A549 (cell line): ENCODE measurements around the gene GPBP1L1. TPM values are rescaled to one million over a fixed set of nuclear protein-coding genes. Genes with fewer than 3 reads are reported as not detected.
"Not testable (repeated sequence)": the region's sequence is repeated elsewhere in the genome, so short reads cannot be mapped to it uniquely, and the experiment has no call there.

ENCODE experiments used
- ATAC-seq, 2 experiments: fragments of 200-7000 bp in 1 of 2; fragments of >200 bp in 1 of 2; cut with Nextera tagmentation in 1 of 2; cut with Tn5 transposase in 1 of 2; 3 replicates each; pipeline versions ENCODE4 v1.8.0 to v1.9.1; 2018 to 2020; ENCODE audit warnings: mild to moderate bottlenecking in 1 of 2, moderate library complexity in 1 of 2
- CTCF ChIA-PET: fragments of 300-600 bp; sonication (Branson Sonifier 250); formaldehyde crosslinking; extraction: SDS; loops from one replicate; lab custom pipeline; 2021; ENCODE audit warnings: antibody characterized with exemption, inconsistent platforms; lab: Yijun Ruan, JAX
- POLR2A ChIA-PET: fragments of 350-600 bp; formaldehyde crosslinking; extraction: SDS; loops from one replicate; lab custom pipeline; 2021; ENCODE audit warnings: antibody characterized with exemption, inconsistent platforms; lab: Yijun Ruan, JAX
- DNase-seq, 2 experiments: peaks; one replicate each; pipeline versions ENCODE4 v3.0.0 to v3.0.0-alpha.2; 2011 to 2016; ENCODE audit warnings: low read depth in 1 of 2, low spot score in 1 of 2
- FAIRE-seq: peaks from 2 replicates; lab custom pipeline; 2011; peaks lifted over from hg19 to GRCh38; lab: Jason Lieb, UNC
- H3K27ac ChIP-seq, 2 experiments: fragments of >200 bp; sonication (Bioruptor Twin); formaldehyde crosslinking; 3 replicates each; pipeline ENCODE4 v1.5.1; 2016 to 2017
- H3K4me1 ChIP-seq: fragments of >200 bp; sonication (Bioruptor Twin); formaldehyde crosslinking; 3 replicates; pipeline ENCODE4 v1.6.1; 2016
- H3K4me2 ChIP-seq: fragments of >200 bp; sonication (Bioruptor Twin); formaldehyde crosslinking; 3 replicates; pipeline ENCODE4 v1.6.1; 2016
- H3K4me3 ChIP-seq: fragments of >200 bp; sonication (Bioruptor Twin); formaldehyde crosslinking; 3 replicates; pipeline ENCODE4 v1.5.1; 2016
- H3K9me3 ChIP-seq: fragments of >200 bp; sonication (Bioruptor Twin); formaldehyde crosslinking; 3 replicates; pipeline ENCODE4 v1.6.1; 2016
- ATOH8 ChIP-seq: fragments of 250-450 bp; sonication (Bioruptor Pico); IDR thresholded peaks from 2 replicates; pipeline ENCODE4 v1.5.0; 2020; ENCODE audit warnings: low read depth, mild to moderate bottlenecking, moderate library complexity
- BHLHE40 ChIP-seq: IDR thresholded peaks from 2 replicates; pipeline ENCODE4 v1.6.1; 2012; ENCODE audit warnings: low read depth, low read length, inconsistent platforms
- E2F6 ChIP-seq: IDR thresholded peaks from 2 replicates; pipeline ENCODE4 v1.6.1; 2012; ENCODE audit warnings: low read depth, borderline replicate concordance
- EHMT2 ChIP-seq: fragments of 200-600 bp; sonication (generic); IDR thresholded peaks from 2 replicates; pipeline ENCODE4 v1.6.1; 2016; ENCODE audit warnings: antibody characterized with exemption, low read depth, mild to moderate bottlenecking, moderate library complexity
- EP300 ChIP-seq, 2 experiments: fragments of >200 bp; sonication (Bioruptor Twin); formaldehyde crosslinking; IDR thresholded peaks; 2 replicates in 1 of 2; 3 replicates in 1 of 2; pipeline ENCODE4 v1.6.1; 2016 to 2017
- FOSB ChIP-seq: fragments of 250-450 bp; sonication (Bioruptor Pico); IDR thresholded peaks from 2 replicates; pipeline ENCODE4 v1.5.0; 2020; ENCODE audit warnings: mild to moderate bottlenecking, moderate library complexity
- FOXS1 ChIP-seq: fragments of 250-450 bp; sonication (Bioruptor Pico); IDR thresholded peaks from 2 replicates; pipeline ENCODE4 v1.5.0; 2020; ENCODE audit warnings: mild to moderate bottlenecking, moderate library complexity
- GATA3 ChIP-seq: IDR thresholded peaks from 2 replicates; pipeline ENCODE4 v1.6.1; 2012; ENCODE audit warnings: borderline replicate concordance
- HOXB13 ChIP-seq: fragments of 250-450 bp; sonication (Bioruptor Pico); IDR thresholded peaks from 2 replicates; pipeline ENCODE4 v1.5.0; 2020; ENCODE audit warnings: low read depth, mild to moderate bottlenecking, moderate library complexity
- JUN ChIP-seq, 2 experiments: fragments of >200 bp; sonication (Bioruptor Twin); formaldehyde crosslinking; IDR thresholded peaks; 2 replicates in 1 of 2; 3 replicates in 1 of 2; pipeline ENCODE4 v1.6.1; 2016 to 2017
- KDM1A ChIP-seq: fragments of 200-600 bp; sonication (generic); IDR thresholded peaks from 2 replicates; pipeline ENCODE4 v1.6.1; 2016; ENCODE audit warnings: low read depth, mild to moderate bottlenecking
- MAX ChIP-seq: IDR thresholded peaks from 2 replicates; pipeline ENCODE4 v1.6.1; 2012
- MAZ ChIP-seq: fragments of 150-350 bp; IDR thresholded peaks from 2 replicates; pipeline ENCODE4 v1.6.1; 2014; ENCODE audit warnings: antibody characterized with exemption, low read depth, low read length, borderline replicate concordance
- NFE2L2 ChIP-seq: fragments of 150-350 bp; conservative IDR thresholded peaks from 2 replicates; pipeline ENCODE4 v1.6.1; 2014; ENCODE audit warnings: low read length
- POLR2A ChIP-seq: IDR thresholded peaks from 2 replicates; pipeline ENCODE4 v1.6.1; 2012; ENCODE audit warnings: mild to moderate bottlenecking, low read length
- POLR2AphosphoS2 ChIP-seq: conservative IDR thresholded peaks from 2 replicates; pipeline ENCODE4 v1.6.1; 2012; ENCODE audit warnings: low read length, improper control_type of control experiment, inconsistent platforms
- RAD21 ChIP-seq, 2 experiments: fragments of >200 bp in 1 of 2; sonication (Bioruptor Twin) in 1 of 2; formaldehyde crosslinking in 1 of 2; IDR thresholded peaks in 1 of 2; conservative IDR thresholded peaks in 1 of 2; 2 replicates in 1 of 2; 3 replicates in 1 of 2; pipeline ENCODE4 v1.6.1; 2012 to 2018; ENCODE audit warnings: inconsistent platforms in 1 of 2
- RARB ChIP-seq: fragments of 250-450 bp; sonication (Bioruptor Pico); IDR thresholded peaks from 2 replicates; pipeline ENCODE4 v1.8.0; 2021; ENCODE audit warnings: mild to moderate bottlenecking, moderate library complexity
- RFX5 ChIP-seq: fragments of 450-650 bp; IDR thresholded peaks from 2 replicates; pipeline ENCODE4 v1.7.1; 2014; ENCODE audit warnings: antibody characterized with exemption, mild to moderate bottlenecking, moderate library complexity
- SMC3 ChIP-seq: fragments of >200 bp; sonication (Bioruptor Twin); formaldehyde crosslinking; IDR thresholded peaks from 3 replicates; pipeline ENCODE4 v1.6.1; 2018; ENCODE audit warnings: inconsistent platforms
- SREBF2 ChIP-seq: fragments of 450-650 bp; IDR thresholded peaks from 2 replicates; pipeline ENCODE4 v1.6.1; 2014; ENCODE audit warnings: mild to moderate bottlenecking, moderate library complexity
- TFCP2L1 ChIP-seq: fragments of 250-450 bp; sonication (Bioruptor Pico); IDR thresholded peaks from 2 replicates; pipeline ENCODE4 v1.5.0; 2021; ENCODE audit warnings: mild to moderate bottlenecking
- TP53 ChIP-seq: fragments of 250-450 bp; sonication (Bioruptor Pico); IDR thresholded peaks from 2 replicates; pipeline ENCODE4 v1.5.0; 2021; ENCODE audit warnings: mild to moderate bottlenecking, moderate library complexity
- ZC3H11A ChIP-seq: fragments of 450-650 bp; IDR thresholded peaks from 2 replicates; pipeline ENCODE4 v1.6.1; 2014; ENCODE audit warnings: antibody characterized with exemption, mild to moderate bottlenecking
- ZNF302 ChIP-seq: fragments of 250-450 bp; sonication (Bioruptor Pico); IDR thresholded peaks from 2 replicates; pipeline ENCODE4 v1.9.0; 2021; ENCODE audit warnings: inconsistent platforms, mild to moderate bottlenecking, moderate library complexity
- WGBS: methylation state at CpG from one replicate; pipeline ENCODE4 v1.1.6; 2017; ENCODE audit errors: missing lambda C conversion rate; 5-methylcytosine and 5-hydroxymethylcytosine counted together
- polyA plus RNA-seq, 4 experiments: library from polyadenylated mRNA; depleted of rRNA in 3 of 4; stranded (reverse); fragments of >200 nt; fragmentation: RNase III in 1 of 4; extraction: RNeasy Plus Mini Kit Qiagen cat#74134 plus additional on column Dnase treatment in 1 of 4; gene quantifications; 2 replicates in 3 of 4; 3 replicates in 1 of 4; pipeline ENCODE4 v1.2.3, GENCODE V29; 2011 to 2017
- TF ChIP-seq, protein P1 (sequence below): fragments of 150-350 bp; IDR thresholded peaks from 2 replicates; pipeline ENCODE4 v1.6.1; 2014; ENCODE audit warnings: low read depth, mild to moderate bottlenecking, low read length

The GPBP1L1 gene
- polyA plus RNA-seq, 2 of the 4 experiments (the other 2 are of a cell fraction): 50.9 to 74.0 TPM

- TF ChIP-seq MAX (no peak), TFCP2L1 (CRISPR knock-in tag) (no peak), TP53 (CRISPR knock-in tag) (no peak), EP300 (IDR thresholded peaks at IDR 0.05) (no peak), SMC3 (no peak), POLR2AphosphoS2 (no peak), NFE2L2 (no peak), RARB (no peak), HOXB13 (CRISPR knock-in tag) (no peak), RAD21 (conservative IDR thresholded peaks at IDR 0.05 in 1 of 2, IDR thresholded peaks at IDR 0.05 in 1 of 2) (no peak)
Measured at GRCh38 chr1:45713711-45714110, 27.4 kb upstream of the GPBP1L1 start (continued).

- H3K4me1 ChIP-seq: no peaks in the 10 kb centered on the region
- POLR2A ChIA-PET: no interaction called here
- WGBS: 100% methylated on average over 1 of the region's 1 CpG
- TF ChIP-seq RFX5 (no peak), KDM1A (no peak), FOXS1 (CRISPR knock-in tag) (no peak), GATA3 (no peak), ZNF302 (CRISPR knock-in tag) (no peak), RAD21 (conservative IDR thresholded peaks at IDR 0.05 in 1 of 2, IDR thresholded peaks at IDR 0.05 in 1 of 2) (no peak), FOSB (CRISPR knock-in tag) (no peak), TP53 (CRISPR knock-in tag) (no peak), ZC3H11A (no peak), BHLHE40 (no peak), JUN (IDR thresholded peaks at IDR 0.05) (no peak), POLR2A (no peak), ATOH8 (no peak), MAZ (no peak), EHMT2 (no peak), SREBF2 (no peak), MAX (no peak)
- TF ChIP-seq, protein P1, sequence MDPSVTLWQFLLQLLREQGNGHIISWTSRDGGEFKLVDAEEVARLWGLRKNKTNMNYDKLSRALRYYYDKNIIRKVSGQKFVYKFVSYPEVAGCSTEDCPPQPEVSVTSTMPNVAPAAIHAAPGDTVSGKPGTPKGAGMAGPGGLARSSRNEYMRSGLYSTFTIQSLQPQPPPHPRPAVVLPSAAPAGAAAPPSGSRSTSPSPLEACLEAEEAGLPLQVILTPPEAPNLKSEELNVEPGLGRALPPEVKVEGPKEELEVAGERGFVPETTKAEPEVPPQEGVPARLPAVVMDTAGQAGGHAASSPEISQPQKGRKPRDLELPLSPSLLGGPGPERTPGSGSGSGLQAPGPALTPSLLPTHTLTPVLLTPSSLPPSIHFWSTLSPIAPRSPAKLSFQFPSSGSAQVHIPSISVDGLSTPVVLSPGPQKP: no peak
- no peak for ATAC-seq
- CTCF ChIA-PET: no interaction called here
- no peak overlapping the region for H3K4me2 ChIP-seq
- H3K27ac ChIP-seq: no peak overlapping the region
- no peak overlapping the region for H3K4me3 ChIP-seq
- no peaks in the 10 kb centered on the region for H3K9me3 ChIP-seq
- FAIRE-seq: no peak
- DNase-seq: no peak
Measured at GRCh38 chr1:45704637-45705036, 18.3 kb upstream of the GPBP1L1 start.

DNA sequence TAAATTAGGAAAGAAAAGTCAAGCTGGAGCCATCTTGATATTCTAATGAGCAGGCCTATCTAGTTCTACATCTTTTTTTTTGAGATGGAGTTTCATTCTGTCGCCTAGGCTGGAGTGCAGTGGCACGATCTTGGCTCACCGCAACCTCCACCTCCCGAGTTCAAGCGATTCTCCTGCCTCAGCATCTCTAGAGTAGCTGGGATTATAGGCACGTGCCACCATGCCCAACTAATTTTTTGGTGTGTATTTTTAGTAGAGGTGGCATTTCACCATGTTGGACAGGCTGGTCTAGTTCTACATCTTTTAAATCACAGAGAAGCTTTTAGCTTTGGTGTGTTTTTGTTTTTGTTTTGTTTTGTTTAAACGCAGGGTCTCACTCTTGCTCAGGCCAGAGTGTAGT is 8.5 kb upstream of the GPBP1L1 start:
- TF ChIP-seq EHMT2 (no peak), E2F6 (no peak), JUN (IDR thresholded peaks at IDR 0.05) (no peak), NFE2L2 (no peak)
- Histone ChIP-seq H3K9me3 (no peaks in the 10 kb centered on the region), H3K4me1 (no peaks in the 10 kb centered on the region), H3K27ac (no peak overlapping the region), H3K4me2 (no peak overlapping the region), H3K4me3 (no peak overlapping the region)
- ChIA-PET CTCF (no interaction called here), POLR2A (no interaction called here)
- no peak for DNase-seq
- WGBS: 98% methylated on average over 7 of the region's 7 CpGs
- no peak for ATAC-seq
- no peak for FAIRE-seq

- H3K9me3 ChIP-seq, H3K4me3 ChIP-seq, CTCF ChIA-PET, H3K4me1 ChIP-seq, ATAC-seq, POLR2A ChIA-PET, FAIRE-seq, H3K27ac ChIP-seq, H3K4me2 ChIP-seq, DNase-seq: not testable (repeated sequence)
- WGBS: 89% methylated on average over 8 of the region's 8 CpGs
Measured at GRCh38 chr1:45693811-45694210, 7.5 kb upstream of the GPBP1L1 start.
